HG03354 (cell line): ENCODE measurements around the gene RGS1.
A peak's percentile ranks its signal among the peaks of the same experiment; 100 is the strongest.

Experiments
- ATAC-seq: cut with Tn5 transposase; IDR thresholded peaks from one replicate; pipeline ENCODE4 v1.9.1; 2021; ENCODE audit warnings: mild to moderate bottlenecking; ENCODE audit not compliant: unreplicated experiment, poor library complexity, severe bottlenecking

RGS1 gene

GRCh38 chr1:192552760-192553191 is 22.8 kb upstream of the RGS1 start:
- ATAC-seq = peak; percentile 54

DNA sequence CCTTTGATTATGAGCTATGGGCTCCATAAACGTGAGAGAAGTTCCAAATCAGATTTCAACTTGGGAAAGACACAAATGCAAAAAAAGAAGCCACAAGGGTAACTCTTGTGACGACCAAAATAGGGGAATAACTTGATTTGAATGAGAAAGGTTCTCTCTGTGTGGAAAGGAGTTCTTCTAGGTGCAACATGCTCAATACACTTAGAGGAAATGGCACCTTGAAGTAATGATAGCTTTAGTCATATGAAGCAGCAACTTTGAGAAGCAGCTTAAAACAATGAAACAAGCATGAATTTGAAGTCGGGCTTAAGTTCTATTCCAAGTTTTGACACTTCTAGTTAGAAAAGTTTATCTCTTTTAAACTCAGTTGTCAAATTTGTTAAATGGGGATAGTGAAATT is 21.8 kb upstream of the RGS1 start:
- ATAC-seq = no peak

GRCh38 chr1:192554904-192555303 is 20.7 kb upstream of the RGS1 start:
- no peak for ATAC-seq

- no peak for ATAC-seq
These were observed 20.2 kb upstream of the RGS1 start for GRCh38 chr1:192555399-192555798.

DNA sequence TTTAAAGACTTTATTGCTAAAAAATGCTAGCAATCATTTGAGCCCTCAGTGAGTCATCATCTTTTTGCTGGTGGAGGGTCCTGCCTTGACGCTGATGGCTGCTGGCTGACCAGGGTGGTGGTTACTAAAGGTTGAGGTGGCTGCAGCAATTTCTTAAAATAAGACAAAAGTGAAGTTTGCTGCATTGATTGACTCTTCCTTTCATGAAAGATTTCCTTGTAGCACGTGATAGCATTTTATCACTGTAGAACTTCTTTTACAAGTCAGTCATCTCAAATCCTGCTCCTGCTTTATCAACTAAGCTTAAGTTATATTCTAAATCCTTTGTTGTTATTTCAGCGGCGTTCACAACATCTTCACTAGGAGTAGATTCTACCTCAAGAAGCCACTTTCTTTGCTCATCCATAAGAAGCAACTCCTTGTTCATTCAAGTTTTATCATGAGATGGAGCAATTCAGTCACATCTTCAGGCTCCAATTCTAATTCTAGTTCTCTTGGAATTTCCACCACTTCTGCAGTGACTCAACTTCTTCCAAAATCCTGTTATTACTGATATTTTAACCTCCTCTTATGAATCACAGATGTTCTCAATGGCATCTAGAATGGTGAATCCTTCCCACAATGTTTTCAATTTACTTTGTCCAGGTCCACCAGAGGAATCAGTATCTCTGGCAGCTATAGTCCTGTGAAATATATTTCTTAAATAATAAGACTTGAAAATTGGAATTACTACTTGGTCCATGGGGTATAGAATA is 17.6 kb upstream of the RGS1 start:
- no peak for ATAC-seq

DNA sequence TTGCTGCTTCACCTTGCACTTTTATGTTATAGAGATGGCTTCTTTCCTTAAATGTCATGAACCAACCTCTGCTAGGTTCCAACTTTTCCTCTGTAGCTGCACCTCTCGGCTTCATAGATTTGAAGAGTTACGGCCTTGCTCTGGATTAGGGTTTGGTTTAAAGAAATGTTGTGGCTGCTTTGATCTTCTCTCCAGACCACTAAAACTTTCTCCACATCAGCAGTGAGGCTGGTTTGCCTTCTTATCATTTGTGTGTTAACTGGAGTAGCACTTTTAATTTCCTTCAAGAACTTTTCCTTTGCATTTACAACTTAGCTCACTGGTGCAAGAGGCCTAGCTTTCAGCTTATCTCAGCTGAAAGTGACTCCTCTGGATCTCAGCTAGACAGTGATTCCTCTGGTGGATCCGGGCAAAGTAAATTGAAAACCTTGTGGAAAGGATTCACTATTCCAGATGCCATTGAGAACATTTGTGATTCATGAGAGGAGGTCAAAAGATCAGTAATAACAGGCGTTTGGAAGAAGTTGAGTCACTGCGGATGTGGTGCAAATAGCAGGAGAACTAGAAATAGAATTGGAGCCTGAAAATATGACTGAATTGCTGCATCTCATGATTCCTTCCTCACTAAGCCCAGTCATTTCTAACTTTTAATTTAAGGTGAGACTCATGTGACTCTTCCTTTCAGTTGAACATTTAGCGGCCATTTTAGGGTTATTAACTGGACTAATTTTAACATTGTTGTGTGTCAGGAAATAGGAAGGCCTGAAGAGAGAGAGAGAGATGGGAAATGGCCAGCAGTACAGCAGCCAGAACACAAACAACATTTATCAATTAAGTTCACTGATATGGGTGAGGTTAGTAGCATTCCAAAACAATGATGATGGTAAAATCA is 16.2 kb upstream of the RGS1 start:
- ATAC-seq = peak; percentile 66

- ATAC-seq = no peak
These were observed 14.3 kb upstream of the RGS1 start for GRCh38 chr1:192561301-192561700.

- ATAC-seq = no peak
These were observed 12.4 kb upstream of the RGS1 start for GRCh38 chr1:192563129-192563528.

GRCh38 chr1:192564099-192564498 is 11.5 kb upstream of the RGS1 start:
- no peak for ATAC-seq

DNA sequence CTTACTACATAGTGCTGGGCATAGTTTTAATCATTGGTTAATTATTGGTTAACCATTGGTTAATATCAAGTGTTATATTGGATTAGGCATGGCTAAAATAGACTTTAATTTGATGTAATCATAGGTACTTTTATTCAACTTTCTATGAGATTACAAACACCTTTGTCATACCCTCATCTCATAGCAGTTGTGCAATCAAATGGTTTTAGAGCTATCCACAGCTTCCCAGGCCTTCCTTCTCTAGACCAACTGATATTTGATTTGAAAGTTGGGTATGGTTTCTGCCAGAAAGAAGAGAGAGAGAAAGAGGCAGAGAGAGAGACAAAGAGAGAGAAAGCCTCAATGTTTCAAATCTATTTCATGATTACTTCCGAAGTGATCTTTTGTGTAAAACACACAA is 9.6 kb upstream of the RGS1 start:
- no peak for ATAC-seq

GRCh38 chr1:192566657-192567056 is 8.9 kb upstream of the RGS1 start:
- no peak for ATAC-seq

- ATAC-seq = no peak
These were observed 7.5 kb upstream of the RGS1 start for GRCh38 chr1:192568063-192568462.

- ATAC-seq = no peak
These were observed 3.9 kb upstream of the RGS1 start for GRCh38 chr1:192571668-192572067.

DNA sequence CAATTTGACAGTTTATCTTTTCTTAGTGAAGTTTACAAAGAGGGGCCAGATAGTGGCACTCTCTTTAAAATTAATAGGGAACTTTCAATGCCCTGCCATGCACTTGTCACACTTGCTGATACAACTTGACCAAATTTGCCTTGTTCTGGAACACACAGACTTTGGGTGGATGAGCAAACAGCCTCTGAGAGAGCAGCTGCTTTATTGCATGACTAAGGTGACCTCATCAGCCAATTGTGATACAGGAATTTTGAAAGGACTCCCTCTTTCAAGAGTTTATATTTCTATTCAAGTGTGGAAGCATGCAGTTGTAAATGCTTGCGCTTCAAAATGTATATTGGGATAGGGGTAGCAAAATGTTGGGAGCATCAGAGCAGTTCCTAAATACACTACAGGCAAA is 2.1 kb upstream of the RGS1 start:
- no peak for ATAC-seq

DNA sequence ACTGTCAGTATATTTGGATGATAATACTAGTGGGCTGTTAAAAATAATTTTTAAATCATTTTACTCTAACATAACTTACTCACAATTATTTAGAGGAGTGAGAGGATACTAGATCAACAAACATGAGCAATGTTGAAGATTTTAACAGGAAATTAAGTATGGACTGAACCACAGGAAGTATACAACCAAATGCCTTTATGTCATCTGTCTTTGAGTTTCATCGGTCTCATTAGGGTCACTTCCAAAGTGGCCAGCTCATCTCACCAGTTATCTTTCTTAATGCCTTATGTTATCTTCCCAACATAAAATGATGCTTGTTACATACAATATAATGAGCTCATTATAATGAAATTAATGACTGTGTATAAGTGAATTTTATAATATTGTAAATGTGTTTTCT is 1.5 kb upstream of the RGS1 start:
- ATAC-seq = no peak

DNA sequence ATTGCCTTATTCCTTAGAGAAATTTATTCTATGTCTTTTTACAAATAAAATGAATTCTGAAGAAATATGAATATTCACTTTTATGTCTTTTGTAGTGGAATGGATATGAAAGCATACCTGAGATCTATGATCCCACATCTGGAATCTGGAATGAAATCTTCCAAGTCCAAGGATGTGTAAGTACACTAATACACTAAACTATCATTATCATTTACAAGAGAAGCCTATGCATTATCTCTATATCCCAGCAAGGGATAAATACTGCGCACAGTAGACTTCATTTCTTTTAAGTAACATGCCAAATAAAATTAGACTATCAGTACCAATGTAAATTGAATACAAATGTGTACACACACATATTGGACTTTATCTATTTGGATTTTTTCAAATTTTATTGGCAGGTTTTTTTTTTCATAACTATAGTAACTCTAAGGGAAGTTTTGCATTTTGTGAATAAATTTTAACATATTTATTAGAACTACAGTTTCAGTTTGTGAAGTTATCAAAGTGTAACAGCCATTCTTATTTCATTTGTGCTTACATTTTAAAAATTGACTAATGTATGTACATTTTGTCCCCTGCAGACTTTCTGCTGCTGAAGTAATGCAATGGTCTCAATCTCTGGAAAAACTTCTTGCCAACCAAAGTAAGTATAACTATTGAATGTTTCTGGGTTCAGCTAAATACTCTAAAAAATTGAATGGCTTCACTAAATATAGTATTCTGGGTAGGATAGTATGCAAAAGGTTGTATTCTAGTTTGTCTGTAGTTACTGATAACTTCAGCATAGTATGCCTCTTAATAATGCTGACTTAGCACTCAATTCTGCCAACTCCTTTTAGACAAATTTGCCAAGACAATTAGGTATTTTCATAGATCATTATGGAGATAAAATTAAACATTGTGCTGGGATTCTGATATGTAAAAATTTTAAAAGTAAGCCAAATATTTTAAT is 894 bp downstream of the RGS1 start:
- ATAC-seq = no peak

GRCh38 chr1:192577145-192578140 is 1.9 kb downstream of the RGS1 start:
- ATAC-seq = no peak

GRCh38 chr1:192578144-192578909 is 2.8 kb downstream of the RGS1 start:
- no peak for ATAC-seq
